ENCODE results near the gene RNF113B.

Gene RNF113B

DNA sequence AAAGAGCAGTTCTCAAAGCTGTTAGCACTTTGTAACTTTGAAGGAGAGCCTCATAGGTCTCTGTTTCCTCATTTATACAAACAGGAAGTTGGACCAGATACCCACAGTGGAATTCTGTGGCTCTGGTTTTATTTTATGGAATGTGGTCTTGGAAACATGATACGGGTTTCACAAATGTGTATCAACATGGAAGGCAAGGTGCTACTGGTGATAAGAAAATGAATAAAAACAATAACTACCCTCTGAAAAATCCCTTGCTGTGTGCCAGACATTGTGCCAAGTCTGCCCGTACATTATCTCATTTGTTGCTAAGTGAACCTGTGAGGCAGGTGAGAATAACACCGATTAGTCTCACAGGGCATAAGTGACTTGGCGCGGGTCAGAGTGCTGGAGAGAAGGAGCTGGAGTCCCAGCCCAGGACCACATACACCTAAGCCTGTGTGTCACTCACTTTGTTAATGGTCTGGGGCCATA is 45.0 kb upstream of the RNF113B start:
- TF ChIP-seq, protein P1, sequence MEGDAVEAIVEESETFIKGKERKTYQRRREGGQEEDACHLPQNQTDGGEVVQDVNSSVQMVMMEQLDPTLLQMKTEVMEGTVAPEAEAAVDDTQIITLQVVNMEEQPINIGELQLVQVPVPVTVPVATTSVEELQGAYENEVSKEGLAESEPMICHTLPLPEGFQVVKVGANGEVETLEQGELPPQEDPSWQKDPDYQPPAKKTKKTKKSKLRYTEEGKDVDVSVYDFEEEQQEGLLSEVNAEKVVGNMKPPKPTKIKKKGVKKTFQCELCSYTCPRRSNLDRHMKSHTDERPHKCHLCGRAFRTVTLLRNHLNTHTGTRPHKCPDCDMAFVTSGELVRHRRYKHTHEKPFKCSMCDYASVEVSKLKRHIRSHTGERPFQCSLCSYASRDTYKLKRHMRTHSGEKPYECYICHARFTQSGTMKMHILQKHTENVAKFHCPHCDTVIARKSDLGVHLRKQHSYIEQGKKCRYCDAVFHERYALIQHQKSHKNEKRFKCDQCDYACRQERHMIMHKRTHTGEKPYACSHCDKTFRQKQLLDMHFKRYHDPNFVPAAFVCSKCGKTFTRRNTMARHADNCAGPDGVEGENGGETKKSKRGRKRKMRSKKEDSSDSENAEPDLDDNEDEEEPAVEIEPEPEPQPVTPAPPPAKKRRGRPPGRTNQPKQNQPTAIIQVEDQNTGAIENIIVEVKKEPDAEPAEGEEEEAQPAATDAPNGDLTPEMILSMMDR (IDR thresholded peaks at IDR 0.05; ENCODE audit: control insufficient read depth, insufficient read depth, low read depth, low read length, missing control alignments), result no peak
- no peak for DNase-seq (ENCODE audit: low read depth)
- H3K4me3 ChIP-seq (ENCODE audit: control insufficient read depth, low read depth, low read length), result no peak overlapping the region

DNA sequence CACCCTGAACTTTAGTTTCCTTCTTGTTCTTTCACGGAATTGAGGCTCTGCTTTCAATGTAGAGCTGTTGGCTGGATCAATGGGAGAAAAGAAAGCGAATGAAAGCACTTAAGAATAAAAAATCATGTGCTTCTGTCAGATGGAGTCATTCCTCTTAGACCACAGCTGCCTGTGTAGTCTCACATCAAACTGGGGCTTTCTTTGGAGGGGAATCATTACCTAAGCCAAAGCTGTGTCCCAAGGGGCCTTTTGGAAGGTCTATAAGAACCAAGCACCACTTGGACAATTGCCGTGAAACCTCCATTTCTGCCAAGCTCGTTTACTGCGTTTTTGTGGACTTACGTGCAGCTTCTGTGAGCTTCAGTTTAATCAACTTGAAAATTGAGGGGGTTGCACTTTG is 44.2 kb upstream of the RNF113B start:
- DNase-seq (ENCODE audit: low read depth), result no peak
- TF ChIP-seq, protein P1 (IDR thresholded peaks at IDR 0.05; ENCODE audit: control insufficient read depth, insufficient read depth, low read depth, low read length, missing control alignments), result no peak
- H3K4me3 ChIP-seq (ENCODE audit: control insufficient read depth, low read depth, low read length), result no peak overlapping the region

DNA sequence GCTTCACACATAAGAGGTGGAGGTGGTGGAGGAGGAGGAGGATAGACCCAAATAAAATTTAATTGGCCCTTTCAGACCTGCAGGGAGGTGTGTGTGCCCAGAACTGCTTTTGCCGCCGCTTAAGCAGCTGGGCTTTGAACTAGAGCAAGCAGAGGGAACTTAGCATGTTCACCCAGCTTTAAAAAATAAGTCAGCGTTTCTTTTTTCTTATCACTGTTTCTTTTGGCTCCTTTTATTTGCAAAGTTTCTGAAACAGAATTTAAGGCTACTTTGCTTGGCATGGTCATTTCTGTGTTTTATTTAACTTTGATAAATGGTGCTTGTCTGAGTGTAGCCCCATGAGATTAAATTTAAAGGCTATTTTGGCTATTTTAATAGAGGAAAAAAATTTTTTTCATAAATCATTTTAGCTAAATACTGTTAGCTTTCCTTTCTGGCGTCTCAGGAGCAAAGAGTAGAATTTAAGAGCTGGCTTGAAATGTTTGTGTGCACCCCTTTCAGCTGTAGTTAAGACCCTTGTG is 43.3 kb upstream of the RNF113B start:
- DNase-seq (ENCODE audit: low read depth), result no peak
- TF ChIP-seq, protein P1 (IDR thresholded peaks at IDR 0.05; ENCODE audit: control insufficient read depth, insufficient read depth, low read depth, low read length, missing control alignments), result no peak
- H3K4me3 ChIP-seq (ENCODE audit: control insufficient read depth, low read depth, low read length), result no peak overlapping the region

DNA sequence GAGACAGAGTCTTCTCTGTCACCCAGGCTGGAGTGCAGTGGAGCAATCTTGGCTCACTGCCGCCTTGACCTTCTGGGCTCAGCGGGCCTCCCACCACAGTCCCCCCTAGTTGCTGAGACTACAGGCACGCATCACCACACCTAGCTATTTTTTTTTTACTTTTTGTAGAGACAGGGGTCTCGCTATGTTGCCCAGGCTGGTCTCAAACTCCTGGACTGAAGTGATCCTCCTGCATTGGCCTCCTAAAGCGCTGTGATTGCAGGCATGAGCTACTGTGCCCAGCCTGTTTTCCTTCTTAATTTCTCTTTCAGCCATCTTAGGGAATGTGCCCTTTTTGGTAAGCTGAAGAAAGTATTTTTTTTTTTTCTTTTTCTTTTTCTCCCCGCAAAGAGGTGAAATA is 42.6 kb upstream of the RNF113B start:
- TF ChIP-seq, protein P1 (IDR thresholded peaks at IDR 0.05; ENCODE audit: control insufficient read depth, insufficient read depth, low read depth, low read length, missing control alignments), result no peak
- H3K4me3 ChIP-seq (ENCODE audit: control insufficient read depth, low read depth, low read length), result no peak overlapping the region
- DNase-seq (ENCODE audit: low read depth), result no peak

DNA sequence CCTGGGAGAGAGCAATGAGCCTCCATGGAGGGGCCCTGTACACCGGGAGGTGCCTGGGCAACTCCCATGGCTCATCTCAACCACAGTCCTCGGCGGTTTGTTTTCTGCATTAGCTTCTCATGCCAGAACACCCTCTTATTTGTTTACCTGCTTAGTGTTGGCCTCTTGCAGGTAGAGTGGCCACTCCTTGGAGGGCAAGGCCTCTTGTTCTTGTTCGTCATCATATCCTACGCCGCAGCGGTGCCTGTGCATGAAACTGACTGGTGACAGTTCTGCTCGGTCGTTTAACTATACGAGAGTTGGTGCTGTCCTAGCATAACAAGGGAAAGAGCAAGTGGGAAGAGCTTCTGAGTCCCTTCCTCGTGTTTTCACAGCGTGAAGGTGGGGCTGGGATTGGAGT is 40.5 kb upstream of the RNF113B start:
- TF ChIP-seq, protein P1 (IDR thresholded peaks at IDR 0.05; ENCODE audit: control insufficient read depth, insufficient read depth, low read depth, low read length, missing control alignments), result no peak
- no peak for DNase-seq (ENCODE audit: low read depth)
- no peak overlapping the region for H3K4me3 ChIP-seq (ENCODE audit: control insufficient read depth, low read depth, low read length)

DNA sequence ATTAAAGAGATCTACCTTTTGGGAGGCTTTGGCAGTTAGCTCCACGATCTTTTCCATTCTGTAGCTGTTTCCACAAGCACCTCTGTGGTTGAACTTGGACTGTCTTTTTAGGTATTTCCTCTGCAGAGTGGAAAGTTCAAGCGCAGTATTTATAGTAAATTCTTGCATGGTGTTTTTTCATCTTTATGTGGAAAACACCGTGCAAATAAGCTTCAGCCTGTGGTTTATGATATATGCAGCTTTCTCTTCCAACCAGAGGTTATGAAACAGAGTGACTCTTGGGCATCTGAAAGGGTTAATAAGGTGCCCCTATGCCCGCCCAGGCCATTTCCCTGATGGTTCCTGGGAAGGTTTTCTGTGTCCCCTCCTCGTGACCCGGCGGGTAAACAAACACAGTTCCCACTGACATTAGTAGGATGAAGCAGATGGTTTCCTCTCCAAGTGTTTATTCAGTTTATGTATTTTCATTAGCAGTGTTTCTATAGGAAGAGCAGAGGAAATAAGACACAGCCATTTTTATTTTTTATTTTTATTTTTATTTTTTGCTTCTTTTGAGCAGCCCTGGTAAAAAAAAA is 39.7 kb upstream of the RNF113B start:
- no peak for DNase-seq (ENCODE audit: low read depth)

More for the DNA sequence above, 39.7 kb upstream of the RNF113B start:
- TF ChIP-seq, protein P1 (IDR thresholded peaks at IDR 0.05; ENCODE audit: control insufficient read depth, insufficient read depth, low read depth, low read length, missing control alignments), result no peak
- H3K4me3 ChIP-seq (ENCODE audit: control insufficient read depth, low read depth, low read length), result no peak overlapping the region
